ENCODE data around the gene SEC14L1.

DNA sequence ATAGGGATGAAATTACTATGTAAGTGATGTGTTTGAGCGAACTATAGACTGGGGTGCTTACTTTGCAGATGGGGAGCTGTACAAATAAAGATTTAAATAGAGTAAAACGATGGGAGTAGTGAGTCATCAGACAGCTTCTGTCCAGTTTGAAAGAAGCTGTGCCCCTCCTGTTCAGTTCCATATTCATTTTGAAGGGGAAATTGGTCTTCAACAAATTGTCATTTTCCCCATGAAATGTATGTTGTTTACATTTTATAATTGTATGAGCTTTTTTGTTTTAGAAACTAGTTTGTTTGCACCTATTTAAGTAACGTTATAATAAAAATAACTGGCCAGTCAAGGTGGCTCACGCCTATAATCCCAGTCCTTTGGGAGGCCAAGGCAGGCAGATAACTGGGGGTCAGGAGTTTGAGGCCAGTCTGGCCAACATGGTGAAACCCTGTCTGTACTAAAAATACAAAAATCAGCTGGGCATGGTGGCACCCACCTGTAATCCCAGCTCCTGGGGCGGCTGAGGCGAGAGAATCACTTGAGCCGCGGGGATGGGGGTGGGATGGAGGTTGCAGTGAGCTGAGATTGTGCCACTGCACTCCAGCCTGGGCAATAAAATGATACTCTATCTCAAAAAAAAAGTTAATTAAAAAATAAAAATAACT is 20.2 kb downstream of the SEC14L1 start:
- no peak for TF ChIP-seq CTCF (IDR thresholded peaks at IDR 0.05)
- TF ChIP-seq POLR2A (IDR thresholded peaks at IDR 0.05), result no peak
